ENCODE measurements around the gene EDN1.

EDN1 gene

GRCh38 chr6:12289933-12290820 lies at the start of gene EDN1:
TSS of gene EDN1 (plus strand) at chr6:12290361. CDS start at chr6:12290630, 269 bp downstream.
- DNase-seq (ENCODE audit: low read depth), result peak; percentile 91

- DNase-seq (ENCODE audit: low read depth), result peak; percentile 7
Measured at GRCh38 chr6:12241493-12242175, 48.5 kb upstream of the EDN1 start.

- DNase-seq (ENCODE audit: low read depth), result no peak
Measured at GRCh38 chr6:12243169-12243568, 47.0 kb upstream of the EDN1 start.

GRCh38 chr6:12245360-12245759 lies 44.8 kb upstream of the EDN1 start:
- DNase-seq (ENCODE audit: low read depth), result no peak

- DNase-seq (ENCODE audit: low read depth), result peak; percentile 56
Measured at GRCh38 chr6:12245763-12246718, 44.1 kb upstream of the EDN1 start.

- DNase-seq (ENCODE audit: low read depth), result peak; percentile 25
Measured at GRCh38 chr6:12246900-12247299, 43.3 kb upstream of the EDN1 start.

- no peak for DNase-seq (ENCODE audit: low read depth)
Measured at GRCh38 chr6:12249541-12250382, 40.4 kb upstream of the EDN1 start.

GRCh38 chr6:12250383-12250770 lies 39.8 kb upstream of the EDN1 start:
- DNase-seq (ENCODE audit: low read depth), result no peak

- no peak for DNase-seq (ENCODE audit: low read depth)
Measured at GRCh38 chr6:12254210-12254609, 36.0 kb upstream of the EDN1 start.

GRCh38 chr6:12258191-12258590 lies 32.0 kb upstream of the EDN1 start:
- DNase-seq (ENCODE audit: low read depth), result no peak

- DNase-seq (ENCODE audit: low read depth), result peak; percentile 40
Measured at GRCh38 chr6:12258591-12259075, 31.5 kb upstream of the EDN1 start.

- DNase-seq (ENCODE audit: low read depth), result no peak
Measured at GRCh38 chr6:12260458-12261093, 29.6 kb upstream of the EDN1 start.

GRCh38 chr6:12261502-12261901 lies 28.7 kb upstream of the EDN1 start:
- no peak for DNase-seq (ENCODE audit: low read depth)

- DNase-seq (ENCODE audit: low read depth), result no peak
Measured at GRCh38 chr6:12262236-12263061, 27.7 kb upstream of the EDN1 start.

- no peak for DNase-seq (ENCODE audit: low read depth)
Measured at GRCh38 chr6:12263403-12263802, 26.8 kb upstream of the EDN1 start.

GRCh38 chr6:12264671-12265070 lies 25.5 kb upstream of the EDN1 start:
- DNase-seq (ENCODE audit: low read depth), result no peak

GRCh38 chr6:12265296-12265695 lies 24.9 kb upstream of the EDN1 start:
- DNase-seq (ENCODE audit: low read depth), result no peak

- peak; percentile 71 for DNase-seq (ENCODE audit: low read depth)
Measured at GRCh38 chr6:12265791-12266190, 24.4 kb upstream of the EDN1 start.

GRCh38 chr6:12266571-12266970 lies 23.6 kb upstream of the EDN1 start:
- peak; percentile 86 for DNase-seq (ENCODE audit: low read depth)

- DNase-seq (ENCODE audit: low read depth), result no peak
Measured at GRCh38 chr6:12269110-12269509, 21.1 kb upstream of the EDN1 start.
